DOHH2 (cell line): ENCODE measurements around the gene SV2C.

Experiments
- EZH2phosphoT487 ChIP-seq: fragments of 200-600 bp; sonication (generic); IDR thresholded peaks from 2 replicates; pipeline ENCODE4 v1.6.1; 2017; ENCODE audit warnings: borderline replicate concordance, mild to moderate bottlenecking, antibody characterized with exemption, low read length, moderate library complexity, mixed read lengths
- TF ChIP-seq, protein P1 (sequence below): fragments of 200-600 bp; sonication (generic); IDR thresholded peaks from one replicate; pipeline ENCODE4 v1.5.1; 2014; ENCODE audit warnings: antibody characterized with exemption, mild to moderate bottlenecking, low read depth, low read length; ENCODE audit not compliant: poor library complexity, severe bottlenecking

DNA sequence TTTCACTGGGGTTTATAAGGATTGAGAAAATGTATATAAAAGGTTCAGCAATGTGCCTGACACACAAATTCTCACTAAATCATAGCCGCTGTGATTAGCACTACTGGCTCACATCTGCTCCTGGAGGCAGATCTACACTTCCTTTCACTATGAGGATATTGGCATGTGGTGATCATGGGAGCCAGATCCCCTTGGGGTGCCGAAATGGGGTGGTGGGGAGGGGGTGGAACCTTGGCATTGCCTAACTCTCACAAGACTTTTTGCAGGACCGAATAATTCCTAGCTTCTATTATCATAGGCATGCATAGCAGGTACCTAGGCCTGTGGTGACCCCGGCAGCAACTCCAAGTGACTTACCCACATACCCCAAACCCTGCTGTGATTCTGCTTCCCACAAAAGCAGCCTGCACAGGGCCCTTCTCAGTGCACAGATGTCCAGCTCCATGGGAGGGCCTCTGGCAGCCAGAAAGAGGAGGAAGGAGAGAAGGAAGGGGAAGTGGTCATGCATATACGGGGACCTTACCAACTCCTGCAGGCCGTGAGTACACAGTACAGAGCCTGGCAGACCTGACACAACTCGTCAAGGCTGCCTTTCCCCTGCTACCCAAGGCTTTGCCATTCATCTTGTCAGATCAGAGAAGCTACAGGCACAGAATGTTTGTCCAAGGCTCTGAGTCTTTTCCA lies 258.6 kb downstream of the SV2C start:
- TF ChIP-seq, protein P1, sequence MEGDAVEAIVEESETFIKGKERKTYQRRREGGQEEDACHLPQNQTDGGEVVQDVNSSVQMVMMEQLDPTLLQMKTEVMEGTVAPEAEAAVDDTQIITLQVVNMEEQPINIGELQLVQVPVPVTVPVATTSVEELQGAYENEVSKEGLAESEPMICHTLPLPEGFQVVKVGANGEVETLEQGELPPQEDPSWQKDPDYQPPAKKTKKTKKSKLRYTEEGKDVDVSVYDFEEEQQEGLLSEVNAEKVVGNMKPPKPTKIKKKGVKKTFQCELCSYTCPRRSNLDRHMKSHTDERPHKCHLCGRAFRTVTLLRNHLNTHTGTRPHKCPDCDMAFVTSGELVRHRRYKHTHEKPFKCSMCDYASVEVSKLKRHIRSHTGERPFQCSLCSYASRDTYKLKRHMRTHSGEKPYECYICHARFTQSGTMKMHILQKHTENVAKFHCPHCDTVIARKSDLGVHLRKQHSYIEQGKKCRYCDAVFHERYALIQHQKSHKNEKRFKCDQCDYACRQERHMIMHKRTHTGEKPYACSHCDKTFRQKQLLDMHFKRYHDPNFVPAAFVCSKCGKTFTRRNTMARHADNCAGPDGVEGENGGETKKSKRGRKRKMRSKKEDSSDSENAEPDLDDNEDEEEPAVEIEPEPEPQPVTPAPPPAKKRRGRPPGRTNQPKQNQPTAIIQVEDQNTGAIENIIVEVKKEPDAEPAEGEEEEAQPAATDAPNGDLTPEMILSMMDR: no peak
- no peak for TF ChIP-seq EZH2phosphoT487
